ENCODE data around the gene TNIP2.

The TNIP2 gene

DNA sequence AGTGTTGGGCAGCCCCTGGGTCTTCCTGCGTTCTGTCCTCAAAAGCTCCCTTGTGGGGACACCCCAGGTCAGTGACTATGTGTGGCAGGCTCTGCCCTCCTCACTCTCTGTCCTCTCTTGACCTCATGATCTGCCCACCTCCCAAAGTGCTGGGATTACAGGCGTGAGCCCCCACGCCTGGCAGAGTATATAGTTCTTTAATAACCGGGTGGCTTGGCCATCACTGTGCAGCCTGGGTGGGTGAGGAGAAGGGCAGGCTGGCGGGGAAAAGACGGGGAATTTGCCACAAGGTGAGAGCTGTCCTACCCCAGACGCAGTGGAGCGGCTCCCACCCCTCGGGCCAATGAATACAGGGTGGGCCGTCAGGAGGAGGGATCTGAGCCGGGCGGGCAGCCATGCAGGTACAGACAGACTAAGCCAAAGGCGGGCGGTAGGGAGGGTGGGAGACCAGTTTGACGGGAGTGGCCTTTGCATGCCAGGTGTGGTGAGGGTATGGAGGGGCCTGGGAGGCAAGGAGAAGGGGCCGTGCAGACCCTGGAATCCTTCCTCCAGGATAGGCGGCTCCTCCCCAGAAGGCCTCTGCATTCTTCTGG lies 39.3 kb upstream of the TNIP2 start:
- H2BK12ac ChIP-seq (ENCODE audit: low read length in 2 of 2) = peak overlapping the region; percentile 97 to 99
- peak overlapping the region; percentile 83 for H4K91ac ChIP-seq (ENCODE audit: low read length)
- peak overlapping the region; percentile 92 for H4K8ac ChIP-seq (ENCODE audit: low read length)
- H2AFZ ChIP-seq (ENCODE audit: low read depth, low read length) = no peak overlapping the region
- H2BK120ac ChIP-seq (ENCODE audit: low read depth, low read length) = peak overlapping the region; percentile 83
- peak overlapping the region; percentile 97 to 99 for H3K18ac ChIP-seq (ENCODE audit: low read depth in 1 of 2, low read length in 2 of 2)
- peak overlapping the region; percentile 77 for H3K9ac ChIP-seq (ENCODE audit: low read length)
- H3K4me1 ChIP-seq (ENCODE audit: control insufficient read depth, insufficient read depth, low read depth, low read length) = peaks cover 71% of the 10 kb centered on the region
- no peak overlapping the region for H3K4me2 ChIP-seq (ENCODE audit: low read length, poor library complexity, severe bottlenecking)
- H3K27me3 ChIP-seq (ENCODE audit: control insufficient read depth in 1 of 2, insufficient read depth in 1 of 2, low read length in 2 of 2) = no peaks in the 10 kb centered on the region
- H3K79me1 ChIP-seq (replicated peaks; ENCODE audit: low read length, poor library complexity, severe bottlenecking) = peaks cover 1% of the 10 kb centered on the region
- H2BK5ac ChIP-seq (ENCODE audit: low read depth, low read length, poor library complexity, severe bottlenecking) = peak overlapping the region; percentile 22
- H3K9me3 ChIP-seq (ENCODE audit: control insufficient read depth, low read length) = no peaks in the 10 kb centered on the region
- H3K36me3 ChIP-seq (ENCODE audit: control insufficient read depth in 1 of 2, insufficient read depth in 2 of 2, low read depth in 1 of 2, low read length in 2 of 2) = peaks cover 0 to 37% of the 10 kb centered on the region in 2 experiments
- peak overlapping the region; percentile 63 for H3K27ac ChIP-seq (ENCODE audit: low read length, poor library complexity, severe bottlenecking)
- WGBS = 95% methylated on average over 17 of the region's 17 CpGs
- H3K4me3 ChIP-seq (ENCODE audit: insufficient read depth in 1 of 2, low read depth in 1 of 2, low read length in 2 of 2) = peak overlapping the region in 1 of 2 experiments; percentile 30
- peak overlapping the region; percentile 83 for H2BK15ac ChIP-seq (ENCODE audit: low read depth, poor library complexity, severe bottlenecking)
- no peak for DNase-seq
- peak overlapping the region in 1 of 2 experiments; percentile 38 for H3K14ac ChIP-seq (ENCODE audit: low read length in 2 of 2)
- H2AK5ac ChIP-seq (ENCODE audit: low read length, severe bottlenecking) = peak overlapping the region; percentile 89
- peak overlapping the region; percentile 20 to 94 for H3K4ac ChIP-seq (ENCODE audit: low read depth in 1 of 2, low read length in 2 of 2)
- no peak overlapping the region for H3K23ac ChIP-seq (ENCODE audit: low read length in 2 of 2)

DNA sequence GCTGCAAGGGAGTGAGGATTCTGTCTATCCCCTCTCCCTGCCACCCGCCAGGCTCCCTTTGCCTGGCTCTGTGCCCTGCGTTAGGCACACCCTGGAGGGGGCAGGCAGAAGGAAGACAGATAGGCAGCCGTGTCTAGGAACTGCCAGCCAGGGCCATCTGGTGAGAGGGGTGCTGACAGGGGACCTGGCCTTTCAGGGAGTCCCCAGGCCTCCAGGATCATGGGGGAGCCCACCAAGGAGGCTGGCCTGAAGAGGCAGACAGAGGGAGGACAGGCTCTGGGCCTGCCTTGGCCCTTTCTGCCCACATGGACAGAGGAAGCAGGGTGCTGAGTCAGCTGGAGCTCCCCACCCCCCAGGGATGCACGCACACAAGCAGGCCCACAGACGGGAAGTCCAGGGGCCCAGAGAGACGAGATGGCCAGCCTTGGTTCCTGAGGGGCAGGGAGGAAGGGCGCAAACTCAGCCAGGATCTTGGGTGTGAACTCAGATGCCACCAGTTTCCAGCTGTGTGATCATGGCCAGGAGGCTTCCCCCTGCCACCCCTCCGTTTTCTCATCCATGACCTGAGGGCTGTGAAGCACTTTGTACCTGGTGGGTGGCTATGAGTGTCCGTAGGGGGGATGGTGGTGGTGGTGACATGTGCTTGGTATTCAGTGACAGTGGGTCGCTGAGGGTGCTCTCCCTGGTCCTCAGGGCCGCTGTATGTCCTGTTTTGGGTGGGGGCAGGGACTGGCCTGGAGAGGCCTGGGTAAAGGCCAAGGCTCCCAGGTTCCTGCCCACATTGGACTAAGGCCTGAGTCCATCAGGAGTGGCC lies 38.6 kb upstream of the TNIP2 start:
- no peaks in the 10 kb centered on the region for H3K27me3 ChIP-seq (ENCODE audit: control insufficient read depth in 1 of 2, insufficient read depth in 1 of 2, low read length in 2 of 2)
- H3K9ac ChIP-seq (ENCODE audit: low read length) = peak overlapping the region; percentile 77
- peak overlapping the region; percentile 78 to 88 for H3K14ac ChIP-seq (ENCODE audit: low read length in 2 of 2)
- peak overlapping the region; percentile 94 to 96 for H3K4ac ChIP-seq (ENCODE audit: low read depth in 1 of 2, low read length in 2 of 2)
- H2BK120ac ChIP-seq (ENCODE audit: low read depth, low read length) = peak overlapping the region; percentile 83
- H2BK15ac ChIP-seq (ENCODE audit: low read depth, poor library complexity, severe bottlenecking) = peak overlapping the region; percentile 83
- peak overlapping the region; percentile 32 for H2BK5ac ChIP-seq (ENCODE audit: low read depth, low read length, poor library complexity, severe bottlenecking)
- H3K9me3 ChIP-seq (ENCODE audit: control insufficient read depth, low read length) = no peaks in the 10 kb centered on the region
- H3K4me3 ChIP-seq (ENCODE audit: insufficient read depth in 1 of 2, low read depth in 1 of 2, low read length in 2 of 2) = peak overlapping the region in 1 of 2 experiments; percentile 78
- H2BK12ac ChIP-seq (ENCODE audit: low read length in 2 of 2) = peak overlapping the region; percentile 97 to 99
- peak overlapping the region; percentile 97 to 99 for H3K18ac ChIP-seq (ENCODE audit: low read depth in 1 of 2, low read length in 2 of 2)
- H3K27ac ChIP-seq (ENCODE audit: low read length, poor library complexity, severe bottlenecking) = peak overlapping the region; percentile 63
- DNase-seq = peak; percentile 85
- H4K8ac ChIP-seq (ENCODE audit: low read length) = peak overlapping the region; percentile 92
- H3K23ac ChIP-seq (ENCODE audit: low read length in 2 of 2) = peak overlapping the region in 1 of 2 experiments; percentile 48
- peaks cover 0 to 34% of the 10 kb centered on the region in 2 experiments for H3K36me3 ChIP-seq (ENCODE audit: control insufficient read depth in 1 of 2, insufficient read depth in 2 of 2, low read depth in 1 of 2, low read length in 2 of 2)
- peak overlapping the region; percentile 89 for H2AK5ac ChIP-seq (ENCODE audit: low read length, severe bottlenecking)
- WGBS = 54% methylated on average over 11 of the region's 11 CpGs
- peaks cover 1% of the 10 kb centered on the region for H3K79me1 ChIP-seq (replicated peaks; ENCODE audit: low read length, poor library complexity, severe bottlenecking)
- H2AFZ ChIP-seq (ENCODE audit: low read depth, low read length) = no peak overlapping the region
- H4K91ac ChIP-seq (ENCODE audit: low read length) = peak overlapping the region; percentile 83
- peaks cover 64% of the 10 kb centered on the region for H3K4me1 ChIP-seq (ENCODE audit: control insufficient read depth, insufficient read depth, low read depth, low read length)
- peak overlapping the region; percentile 73 for H3K4me2 ChIP-seq (ENCODE audit: low read length, poor library complexity, severe bottlenecking)

DNA sequence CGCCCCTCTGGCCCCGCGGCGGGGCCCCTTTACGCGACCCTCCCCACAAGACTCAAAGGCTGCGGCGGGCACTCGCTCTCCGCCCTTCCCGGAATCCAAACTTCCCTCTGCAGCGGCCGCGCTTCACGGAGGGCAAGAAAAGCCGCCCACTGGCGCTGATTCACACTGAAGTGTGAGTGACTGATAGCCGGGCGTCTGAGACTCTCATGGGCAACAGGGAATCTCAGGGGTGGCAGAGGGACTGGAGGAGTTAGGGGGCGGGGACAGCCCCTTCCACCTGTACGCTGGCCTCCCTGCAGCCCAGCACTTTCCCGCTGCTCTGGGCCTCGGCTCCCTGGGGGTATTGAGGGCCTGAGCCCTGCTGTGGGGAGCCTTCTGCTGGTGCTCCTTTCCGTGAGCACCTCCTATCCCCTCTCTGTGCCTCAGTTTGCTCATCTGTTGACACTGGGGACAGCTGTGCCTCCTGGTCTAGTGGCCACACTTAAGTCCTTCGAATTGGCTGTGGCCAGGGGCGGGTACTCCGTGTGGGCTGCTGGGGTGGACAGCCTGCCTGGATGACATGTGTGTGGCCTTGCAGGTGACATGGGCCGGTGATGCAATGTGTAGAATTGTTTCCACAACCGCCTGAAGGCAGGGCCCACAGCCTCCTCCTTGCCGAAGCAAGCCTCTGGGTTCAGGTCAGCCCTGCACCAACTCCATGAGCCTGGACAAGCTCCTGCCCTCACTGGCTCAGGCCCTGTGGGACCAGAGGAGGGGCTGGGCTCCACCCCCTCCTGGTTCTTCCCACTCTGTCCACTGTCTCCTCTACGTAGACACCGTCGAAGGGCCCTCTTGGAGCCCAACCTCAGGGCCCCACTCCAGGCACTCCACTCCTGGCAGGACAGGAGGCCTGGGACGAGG lies 37.7 kb upstream of the TNIP2 start:
- Histone ChIP-seq H2BK120ac (ENCODE audit: low read depth, low read length) (peak overlapping the region; percentile 67), H3K23ac (ENCODE audit: low read length in 2 of 2) (peak overlapping the region in 1 of 2 experiments; percentile 48), H2BK5ac (ENCODE audit: low read depth, low read length, poor library complexity, severe bottlenecking) (no peak overlapping the region), H4K91ac (ENCODE audit: low read length) (peak overlapping the region; percentile 83), H3K4ac (ENCODE audit: low read depth in 1 of 2, low read length in 2 of 2) (peak overlapping the region; percentile 54 to 78), H3K9me3 (ENCODE audit: control insufficient read depth, low read length) (no peaks in the 10 kb centered on the region), H2AFZ (ENCODE audit: low read depth, low read length) (no peak overlapping the region), H3K4me1 (ENCODE audit: control insufficient read depth, insufficient read depth, low read depth, low read length) (peaks cover 55% of the 10 kb centered on the region), H3K9ac (ENCODE audit: low read length) (peak overlapping the region; percentile 77), H3K27me3 (ENCODE audit: control insufficient read depth in 1 of 2, insufficient read depth in 1 of 2, low read length in 2 of 2) (no peaks in the 10 kb centered on the region), H2AK5ac (ENCODE audit: low read length, severe bottlenecking) (peak overlapping the region; percentile 89), H3K36me3 (ENCODE audit: control insufficient read depth in 1 of 2, insufficient read depth in 2 of 2, low read depth in 1 of 2, low read length in 2 of 2) (peaks cover 0 to 27% of the 10 kb centered on the region in 2 experiments), H3K4me2 (ENCODE audit: low read length, poor library complexity, severe bottlenecking) (peak overlapping the region; percentile 73), H2BK12ac (ENCODE audit: low read length in 2 of 2) (peak overlapping the region; percentile 97 to 99), H2BK15ac (ENCODE audit: low read depth, poor library complexity, severe bottlenecking) (no peak overlapping the region), H4K8ac (ENCODE audit: low read length) (peak overlapping the region; percentile 33), H3K14ac (ENCODE audit: low read length in 2 of 2) (peak overlapping the region; percentile 68 to 88), H3K4me3 (ENCODE audit: insufficient read depth in 1 of 2, low read depth in 1 of 2, low read length in 2 of 2) (peak overlapping the region; percentile 70 to 78), H3K27ac (ENCODE audit: low read length, poor library complexity, severe bottlenecking) (peak overlapping the region; percentile 63), H3K79me1 (replicated peaks; ENCODE audit: low read length, poor library complexity, severe bottlenecking) (no peaks in the 10 kb centered on the region), H3K18ac (ENCODE audit: low read depth in 1 of 2, low read length in 2 of 2) (peak overlapping the region; percentile 97 to 99)
- peak; percentile 72 for DNase-seq
- WGBS = 23% methylated on average over 33 of the region's 34 CpGs
